ENCODE measurements around the gene MUC5B.
"Not testable (repeated sequence)": the region's sequence is repeated elsewhere in the genome, so short reads cannot be mapped to it uniquely, and the experiment has no call there.

Gene MUC5B

GRCh38 chr11:1252371-1253102 lies 29.7 kb downstream of the MUC5B start:
- no peak for DNase-seq

GRCh38 chr11:1253103-1253485 lies 30.2 kb downstream of the MUC5B start:
- DNase-seq: no peak

DNA sequence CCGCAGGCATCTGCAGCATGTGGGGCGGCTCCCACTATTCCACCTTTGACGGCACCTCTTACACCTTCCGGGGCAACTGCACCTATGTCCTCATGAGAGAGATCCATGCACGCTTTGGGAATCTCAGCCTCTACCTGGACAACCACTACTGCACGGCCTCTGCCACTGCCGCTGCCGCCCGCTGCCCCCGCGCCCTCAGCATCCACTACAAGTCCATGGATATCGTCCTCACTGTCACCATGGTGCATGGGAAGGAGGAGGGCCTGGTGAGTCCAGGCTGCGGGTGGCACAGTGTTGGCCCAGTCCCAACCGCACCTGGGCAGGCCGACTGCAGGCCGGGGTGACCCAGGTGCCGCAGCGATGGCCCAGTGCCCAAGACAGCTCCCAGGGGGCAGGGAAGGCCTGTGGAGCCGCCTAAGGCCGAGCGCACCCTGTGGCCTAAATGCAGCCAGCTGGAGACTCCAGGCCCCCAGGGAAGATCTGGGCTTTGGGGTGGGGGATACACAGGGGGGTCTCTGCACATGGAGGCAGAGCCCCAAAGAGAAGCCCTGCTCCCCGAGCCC lies 31.3 kb downstream of the MUC5B start:
- no peak for DNase-seq

DNA sequence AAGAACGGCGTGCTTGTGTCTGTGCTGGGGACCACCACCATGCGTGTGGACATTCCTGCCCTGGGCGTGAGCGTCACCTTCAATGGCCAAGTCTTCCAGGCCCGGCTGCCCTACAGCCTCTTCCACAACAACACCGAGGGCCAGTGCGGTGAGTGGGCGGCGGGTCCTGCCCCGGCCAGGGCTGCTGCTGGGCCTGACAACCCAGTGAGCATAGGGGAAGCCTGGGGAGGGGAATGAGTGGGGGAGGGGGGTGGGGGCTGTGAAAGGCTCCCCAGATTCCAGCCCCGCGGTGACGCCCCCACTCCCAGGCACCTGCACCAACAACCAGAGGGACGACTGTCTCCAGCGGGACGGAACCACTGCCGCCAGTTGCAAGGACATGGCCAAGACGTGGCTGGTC lies 31.9 kb downstream of the MUC5B start:
- no peak for DNase-seq

DNA sequence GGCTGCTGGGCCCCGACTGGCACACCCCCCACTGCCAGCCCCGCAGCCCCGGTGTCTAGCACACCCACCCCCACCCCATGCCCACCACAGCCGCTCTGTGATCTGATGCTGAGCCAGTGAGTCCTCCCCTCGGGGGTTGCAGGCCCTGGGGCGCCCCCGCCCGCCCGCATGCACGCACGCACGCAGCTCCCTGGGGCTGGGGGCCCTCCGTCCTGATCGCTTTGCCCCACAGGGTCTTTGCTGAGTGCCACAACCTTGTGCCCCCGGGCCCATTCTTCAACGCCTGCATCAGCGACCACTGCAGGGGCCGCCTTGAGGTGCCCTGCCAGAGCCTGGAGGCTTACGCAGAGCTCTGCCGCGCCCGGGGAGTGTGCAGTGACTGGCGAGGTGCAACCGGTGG lies 32.3 kb downstream of the MUC5B start:
- no peak for DNase-seq

DNA sequence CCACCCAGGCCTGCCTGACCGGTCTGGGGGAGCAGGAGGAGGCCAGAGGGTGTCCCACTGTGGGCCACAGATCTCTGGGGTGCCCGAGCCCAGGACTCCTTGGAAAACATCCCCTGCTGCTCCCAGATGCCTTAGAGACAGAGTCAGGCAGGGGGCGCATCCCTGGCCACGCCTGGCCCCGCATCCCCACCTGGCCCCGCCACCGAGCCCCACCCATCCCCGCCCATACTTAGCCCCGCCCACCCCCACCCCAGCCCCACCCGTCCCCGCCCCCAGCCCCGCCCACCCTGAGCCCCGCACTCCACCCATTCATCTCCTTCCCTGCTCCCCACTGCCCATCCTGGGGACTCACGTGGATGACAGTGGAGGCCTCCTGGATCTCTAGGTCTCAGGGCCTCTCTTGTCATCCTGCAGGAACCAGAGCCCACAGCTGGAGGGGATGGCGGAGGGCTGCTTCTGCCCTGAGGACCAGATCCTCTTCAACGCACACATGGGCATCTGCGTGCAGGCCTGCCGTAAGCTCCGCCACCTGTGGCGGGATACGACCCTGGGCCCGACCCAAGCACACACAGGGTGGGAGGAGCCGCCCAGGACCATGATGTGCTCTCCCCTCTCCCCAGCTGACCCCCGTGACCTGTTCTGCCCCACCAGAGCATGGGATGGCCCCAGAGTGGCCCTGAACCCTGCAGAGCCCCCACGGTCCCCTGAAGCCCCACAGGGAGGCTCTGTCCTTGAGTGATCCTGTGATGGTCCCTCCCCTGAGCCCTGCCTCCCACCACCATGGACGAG lies 33.6 kb downstream of the MUC5B start:
- DNase-seq: no peak

DNA sequence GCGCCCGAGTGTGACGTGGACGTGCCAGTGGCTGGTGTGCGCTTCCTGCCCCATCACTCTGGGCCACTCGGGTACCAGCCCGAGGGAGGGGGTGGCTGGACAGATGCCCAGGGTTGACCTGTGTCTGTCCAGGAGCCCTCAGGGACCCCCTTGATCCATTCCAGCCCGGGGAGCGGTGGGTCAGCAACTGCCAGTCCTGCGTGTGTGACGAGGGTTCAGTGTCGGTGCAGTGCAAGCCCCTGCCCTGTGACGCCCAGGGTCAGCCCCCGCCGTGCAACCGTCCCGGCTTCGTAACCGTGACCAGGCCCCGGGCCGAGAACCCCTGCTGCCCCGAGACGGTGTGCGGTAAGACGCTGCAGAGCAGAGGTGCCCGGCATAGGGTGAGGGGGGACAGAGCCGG lies 34.5 kb downstream of the MUC5B start:
- no peak for DNase-seq

DNA sequence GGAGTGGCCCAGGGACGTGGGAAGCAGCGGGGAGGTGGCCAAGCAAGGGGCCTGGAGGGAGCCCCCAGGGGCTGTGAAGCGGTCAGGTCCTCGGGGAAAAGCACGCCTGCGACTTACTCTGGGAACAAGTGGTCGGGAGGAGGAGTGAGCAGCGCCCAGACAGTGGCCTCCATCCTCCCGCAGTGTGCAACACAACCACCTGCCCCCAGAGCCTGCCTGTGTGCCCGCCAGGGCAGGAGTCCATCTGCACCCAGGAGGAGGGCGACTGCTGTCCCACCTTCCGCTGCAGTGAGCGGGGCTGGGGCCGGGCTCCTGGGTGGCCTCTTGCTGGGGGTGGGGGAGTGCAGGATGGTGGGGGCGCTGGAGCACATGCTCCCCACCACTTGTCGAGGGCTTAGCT lies 35.0 kb downstream of the MUC5B start:
- no peak for DNase-seq

DNA sequence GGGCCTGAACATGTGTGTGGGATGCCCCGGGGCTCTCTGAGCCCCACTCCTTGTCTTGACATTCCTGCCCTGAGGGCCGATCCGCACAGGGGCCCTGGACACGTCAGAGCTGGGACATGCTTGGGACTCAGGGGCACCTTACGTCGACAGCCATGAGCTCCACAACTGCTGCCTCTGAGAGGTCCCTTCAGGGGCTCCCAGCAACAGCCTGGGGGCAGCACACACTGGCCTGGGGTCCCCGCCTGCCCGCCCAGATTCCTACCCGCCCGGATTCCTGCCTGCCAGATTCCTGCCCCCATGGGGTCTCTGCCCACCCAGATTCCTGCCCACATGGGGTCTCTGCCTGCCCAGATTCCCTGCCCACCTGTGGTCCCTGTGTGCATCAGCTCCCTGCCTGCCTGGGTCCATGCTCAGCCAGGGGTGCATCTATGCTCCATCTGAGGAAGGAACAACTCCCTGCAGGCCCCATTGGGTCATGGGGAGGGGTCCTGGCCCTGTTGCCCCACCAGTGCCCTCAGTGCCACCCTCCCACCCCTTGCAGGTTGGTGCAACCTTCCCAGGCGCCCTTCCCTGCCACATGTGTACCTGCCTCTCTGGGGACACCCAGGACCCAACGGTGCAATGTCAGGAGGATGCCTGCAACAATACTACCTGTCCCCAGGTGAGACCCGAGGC lies 35.7 kb downstream of the MUC5B start:
- no peak for DNase-seq

DNA sequence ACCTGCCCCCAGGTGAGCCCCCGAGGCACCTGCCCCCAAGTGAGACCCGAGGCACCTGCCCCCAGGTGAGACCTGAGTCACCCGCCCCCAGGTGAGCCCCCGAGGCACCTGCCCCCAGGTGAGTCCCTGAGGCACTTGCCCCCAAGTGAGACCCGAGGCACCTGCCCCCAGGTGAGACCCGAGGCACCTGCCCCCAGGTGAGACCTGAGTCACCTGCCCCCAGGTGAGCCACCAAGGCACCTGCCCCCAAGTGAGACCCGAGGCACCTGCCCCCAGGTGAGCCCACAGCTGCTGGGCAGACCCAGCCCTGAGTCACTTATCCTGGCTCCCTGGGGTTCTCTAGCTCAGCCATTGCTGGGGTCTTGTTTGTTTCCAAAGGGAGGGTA lies 36.2 kb downstream of the MUC5B start:
- no peak for DNase-seq

GRCh38 chr11:1259561-1259960 lies 36.7 kb downstream of the MUC5B start:
- no peak for DNase-seq

GRCh38 chr11:1260023-1260501 lies 37.2 kb downstream of the MUC5B start:
- DNase-seq: peak; percentile 75

GRCh38 chr11:1260620-1261019 lies 37.8 kb downstream of the MUC5B start:
- no peak for DNase-seq

GRCh38 chr11:1261241-1262071 lies 38.6 kb downstream of the MUC5B start:
- no peak for DNase-seq

- peak; percentile 94 for DNase-seq
Measured at GRCh38 chr11:1262172-1263006, 39.5 kb downstream of the MUC5B start.

GRCh38 chr11:1263010-1263409 lies 40.1 kb downstream of the MUC5B start:
- no peak for DNase-seq

GRCh38 chr11:1264444-1264843 lies 41.6 kb downstream of the MUC5B start:
- not testable (repeated sequence) for DNase-seq

GRCh38 chr11:1265480-1265879 lies 42.6 kb downstream of the MUC5B start:
- not testable (repeated sequence) for DNase-seq

- DNase-seq: not testable (repeated sequence)
Measured at GRCh38 chr11:1266976-1267375, 44.1 kb downstream of the MUC5B start.

- DNase-seq: no peak
Measured at GRCh38 chr11:1267441-1268100, 44.7 kb downstream of the MUC5B start.

- DNase-seq: no peak
Measured at GRCh38 chr11:1269957-1270356, 47.1 kb downstream of the MUC5B start.
